Measurements from ENCODE around the gene TOR3A. TPM values are rescaled to one million over a fixed set of nuclear protein-coding genes. Genes with fewer than 3 reads are reported as not detected.

The TOR3A gene
- total RNA-seq, 1 donor from 2014 or later, result 14.5 TPM

DNA sequence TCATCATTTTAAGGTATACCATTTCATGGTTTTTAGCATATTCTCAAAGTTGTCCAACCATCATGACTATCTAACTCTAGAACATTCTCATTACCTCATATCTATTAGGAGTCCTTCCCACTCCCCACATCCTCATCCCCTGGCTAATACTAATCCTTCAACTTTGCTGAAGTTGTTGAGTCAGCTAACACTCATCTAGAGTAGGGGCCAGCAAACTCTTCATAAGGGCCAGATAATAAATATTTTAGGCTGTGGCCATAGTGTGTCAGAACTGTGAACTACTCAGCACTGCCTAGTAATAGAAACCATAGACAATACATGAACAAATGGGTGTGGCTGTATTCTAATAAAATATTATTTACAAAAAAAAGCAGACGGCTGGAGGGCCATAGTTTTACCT is 43.0 kb downstream of the TOR3A start:
- H3K4me2 ChIP-seq (ENCODE audit: low read length), result peak overlapping the region; percentile 8
- no peaks in the 10 kb centered on the region for H3K9me3 Mint-ChIP-seq (ENCODE audit: unreplicated experiment)
- H2AFZ ChIP-seq (ENCODE audit: low read depth, low read length), result no peak overlapping the region
- H3K27ac ChIP-seq (ENCODE audit: low read depth, low read length), result peak overlapping the region; percentile 67
- TF ChIP-seq CTCF (IDR thresholded peaks at IDR 0.05; ENCODE audit: insufficient read depth, low read depth, low read length) (no peak), EZH2 (IDR thresholded peaks at IDR 0.05; ENCODE audit: insufficient read depth, low read length) (no peak)
- H3K27ac Mint-ChIP-seq (ENCODE audit: unreplicated experiment), result peak overlapping the region; percentile 85
- H3K27me3 Mint-ChIP-seq (ENCODE audit: low read depth, unreplicated experiment), result no peaks in the 10 kb centered on the region
- peaks cover 50% of the 10 kb centered on the region for H3K4me1 ChIP-seq (ENCODE audit: insufficient read depth, low read length)
- FAIRE-seq (no peak), DNase-seq (ENCODE audit: low read depth) (peak; percentile 76)
- no peak overlapping the region for H3K4me3 ChIP-seq (ENCODE audit: insufficient read depth, low read depth, low read length)
- no peaks in the 10 kb centered on the region for H3K27me3 ChIP-seq (ENCODE audit: insufficient read depth, low read length)
- peaks cover 45% of the 10 kb centered on the region for H3K4me1 Mint-ChIP-seq (ENCODE audit: low read depth, unreplicated experiment)
- H3K36me3 Mint-ChIP-seq (ENCODE audit: low read depth, unreplicated experiment), result peaks cover 9% of the 10 kb centered on the region
- no peaks in the 10 kb centered on the region for H3K9me3 ChIP-seq (ENCODE audit: insufficient read depth, low read depth, low read length)
- H3K9ac ChIP-seq (ENCODE audit: low read length), result no peak overlapping the region
- peaks cover 34% of the 10 kb centered on the region for H4K20me1 ChIP-seq (ENCODE audit: insufficient read depth, low read length)
- no peak overlapping the region for H3K4me3 Mint-ChIP-seq (ENCODE audit: unreplicated experiment)
- H3K79me2 ChIP-seq (ENCODE audit: insufficient read depth, low read length), result peaks cover 80% of the 10 kb centered on the region
- peaks cover 42% of the 10 kb centered on the region for H3K36me3 ChIP-seq (ENCODE audit: insufficient read depth, low read length)

GRCh38 chr1:179126338-179127060 is 44.6 kb downstream of the TOR3A start:
- H3K4me3 Mint-ChIP-seq (ENCODE audit: unreplicated experiment), result peak overlapping the region; percentile 57
- Histone ChIP-seq H3K36me3 (ENCODE audit: insufficient read depth, low read length) (peaks cover 37% of the 10 kb centered on the region), H3K4me1 (ENCODE audit: insufficient read depth, low read length) (peaks cover 55% of the 10 kb centered on the region), H3K79me2 (ENCODE audit: insufficient read depth, low read length) (peaks cover 84% of the 10 kb centered on the region), H3K4me3 (ENCODE audit: insufficient read depth, low read depth, low read length) (peak overlapping the region; percentile 8), H3K27ac (ENCODE audit: low read depth, low read length) (peak overlapping the region; percentile 88), H4K20me1 (ENCODE audit: insufficient read depth, low read length) (peaks cover 31% of the 10 kb centered on the region), H3K27me3 (ENCODE audit: insufficient read depth, low read length) (no peaks in the 10 kb centered on the region), H3K4me2 (ENCODE audit: low read length) (peak overlapping the region; percentile 77), H2AFZ (ENCODE audit: low read depth, low read length) (no peak overlapping the region), H3K9me3 (ENCODE audit: insufficient read depth, low read depth, low read length) (no peaks in the 10 kb centered on the region), H3K9ac (ENCODE audit: low read length) (peak overlapping the region; percentile 59)
- H3K9me3 Mint-ChIP-seq (ENCODE audit: unreplicated experiment), result no peaks in the 10 kb centered on the region
- FAIRE-seq (no peak), DNase-seq (ENCODE audit: low read depth) (peak; percentile 71)
- peak overlapping the region; percentile 88 for H3K27ac Mint-ChIP-seq (ENCODE audit: unreplicated experiment)
- TF ChIP-seq EZH2 (IDR thresholded peaks at IDR 0.05; ENCODE audit: insufficient read depth, low read length), result no peak
- TF ChIP-seq CTCF (IDR thresholded peaks at IDR 0.05; ENCODE audit: insufficient read depth, low read depth, low read length), result no peak
- no peaks in the 10 kb centered on the region for H3K27me3 Mint-ChIP-seq (ENCODE audit: low read depth, unreplicated experiment)
- H3K36me3 Mint-ChIP-seq (ENCODE audit: low read depth, unreplicated experiment), result peaks cover 9% of the 10 kb centered on the region
- peaks cover 40% of the 10 kb centered on the region for H3K4me1 Mint-ChIP-seq (ENCODE audit: low read depth, unreplicated experiment)
